GM11168 (cell line): ENCODE results near the gene CAPN8.

Experiments used
- in situ Hi-C: fragments of 300-500 bp; cut with MboI; formaldehyde crosslinking; loops from one replicate; pipeline ENCODE4 v1.12.0; 2022; ENCODE audit warnings: low sequenced_read_pairs; ENCODE audit not compliant: unreplicated experiment

CAPN8 gene

GRCh38 chr1:223659711-223660110, 5.8 kb downstream of the CAPN8 start:
- in situ Hi-C loops: loop anchor here (10.0 kb wide), 1 partner anchor 105 kb away; no protein-coding TSS in a partner anchor

- in situ Hi-C loops: no loop called here
Observed at GRCh38 chr1:223657978-223658377, 7.5 kb downstream of the CAPN8 start.

GRCh38 chr1:223654083-223654482, 11.4 kb downstream of the CAPN8 start:
- in situ Hi-C loops: no loop called here

- in situ Hi-C loops: no loop called here
Observed at GRCh38 chr1:223653431-223653830, 12.1 kb downstream of the CAPN8 start.

- in situ Hi-C loops: no loop called here
Observed at GRCh38 chr1:223653015-223653414, 12.5 kb downstream of the CAPN8 start.

GRCh38 chr1:223652436-223652941, 13.0 kb downstream of the CAPN8 start:
- in situ Hi-C loops: no loop called here

- in situ Hi-C loops: no loop called here
Observed at GRCh38 chr1:223651291-223651991, 14.1 kb downstream of the CAPN8 start.

GRCh38 chr1:223650465-223650864, 15.0 kb downstream of the CAPN8 start:
- in situ Hi-C loops: no loop called here

GRCh38 chr1:223649222-223649621, 16.3 kb downstream of the CAPN8 start:
- in situ Hi-C loops: no loop called here

GRCh38 chr1:223647249-223647648, 18.3 kb downstream of the CAPN8 start:
- in situ Hi-C loops: no loop called here

GRCh38 chr1:223645903-223646302, 19.6 kb downstream of the CAPN8 start:
- in situ Hi-C loops: no loop called here

- in situ Hi-C loops: no loop called here
Observed at GRCh38 chr1:223642237-223642636, 23.3 kb downstream of the CAPN8 start.

- in situ Hi-C loops: no loop called here
Observed at GRCh38 chr1:223641523-223642039, 23.9 kb downstream of the CAPN8 start.

GRCh38 chr1:223639331-223639749, 26.2 kb downstream of the CAPN8 start:
- in situ Hi-C loops: no loop called here

- in situ Hi-C loops: no loop called here
Observed at GRCh38 chr1:223635236-223635635, 30.3 kb downstream of the CAPN8 start.

GRCh38 chr1:223634423-223634822, 31.1 kb downstream of the CAPN8 start:
- in situ Hi-C loops: no loop called here

GRCh38 chr1:223631956-223632355, 33.5 kb downstream of the CAPN8 start:
- in situ Hi-C loops: no loop called here

- in situ Hi-C loops: no loop called here
Observed at GRCh38 chr1:223631473-223631872, 34.0 kb downstream of the CAPN8 start.

GRCh38 chr1:223629126-223629457, 36.4 kb downstream of the CAPN8 start:
- in situ Hi-C loops: no loop called here

- in situ Hi-C loops: no loop called here
Observed at GRCh38 chr1:223628233-223629125, 37.0 kb downstream of the CAPN8 start.
